ENCODE data around the gene DIAPH3. TPM values are rescaled to one million over a fixed set of nuclear protein-coding genes. Genes with fewer than 3 reads are reported as not detected.

The DIAPH3 gene
- total RNA-seq, 3 donors from 2014 or later = under 0.01 to 0.88 (median 0.64) TPM

- TF ChIP-seq CTCF (IDR thresholded peaks at IDR 0.05) (no peak), POLR2A (IDR thresholded peaks at IDR 0.05) (no peak), POLR2AphosphoS5 (IDR thresholded peaks at IDR 0.05) (no peak)
- Histone ChIP-seq H3K9me3 (no peaks in the 10 kb centered on the region), H3K36me3 (no peaks in the 10 kb centered on the region), H3K4me3 (no peak overlapping the region), H3K27me3 (no peaks in the 10 kb centered on the region), H3K27ac (no peak overlapping the region), H3K4me1 (no peaks in the 10 kb centered on the region)
- intact Hi-C loops (cut with DNase I; ENCODE audit: low total_unique reads) = no loop called here
- DNase-seq (ENCODE audit: low spot score in 2 of 2) = no peak
Observed at GRCh38 chr13:60143775-60144174, 20.0 kb downstream of the DIAPH3 start.

GRCh38 chr13:60139272-60139671 is 24.5 kb downstream of the DIAPH3 start:
- TF ChIP-seq POLR2A (IDR thresholded peaks at IDR 0.05) (no peak), CTCF (IDR thresholded peaks at IDR 0.05) (no peak), POLR2AphosphoS5 (IDR thresholded peaks at IDR 0.05) (no peak)
- Histone ChIP-seq H3K27me3 (no peaks in the 10 kb centered on the region), H3K36me3 (no peaks in the 10 kb centered on the region), H3K27ac (no peak overlapping the region), H3K9me3 (no peaks in the 10 kb centered on the region), H3K4me1 (no peaks in the 10 kb centered on the region), H3K4me3 (no peak overlapping the region)
- intact Hi-C loops (cut with DNase I; ENCODE audit: low total_unique reads) = no loop called here
- DNase-seq (ENCODE audit: low spot score in 2 of 2) = no peak

- Histone ChIP-seq H3K4me1 (no peaks in the 10 kb centered on the region), H3K4me3 (no peak overlapping the region), H3K27ac (no peak overlapping the region), H3K27me3 (no peaks in the 10 kb centered on the region), H3K36me3 (no peaks in the 10 kb centered on the region), H3K9me3 (no peaks in the 10 kb centered on the region)
- no peak for DNase-seq (ENCODE audit: low spot score in 2 of 2)
- intact Hi-C loops (cut with DNase I; ENCODE audit: low total_unique reads) = no loop called here
- TF ChIP-seq POLR2AphosphoS5 (IDR thresholded peaks at IDR 0.05) = no peak
- no peak for TF ChIP-seq CTCF (IDR thresholded peaks at IDR 0.05)
- TF ChIP-seq POLR2A (IDR thresholded peaks at IDR 0.05) = no peak
Observed at GRCh38 chr13:60138674-60139073, 25.1 kb downstream of the DIAPH3 start.

- no peaks in the 10 kb centered on the region for H3K27me3 ChIP-seq
- H3K9me3 ChIP-seq = no peaks in the 10 kb centered on the region
- H3K4me3 ChIP-seq = no peak overlapping the region
- TF ChIP-seq POLR2A (IDR thresholded peaks at IDR 0.05) = no peak
- no peak for TF ChIP-seq CTCF (IDR thresholded peaks at IDR 0.05)
- TF ChIP-seq POLR2AphosphoS5 (IDR thresholded peaks at IDR 0.05) = no peak
- no peaks in the 10 kb centered on the region for H3K4me1 ChIP-seq
- DNase-seq (ENCODE audit: low spot score in 2 of 2) = no peak
- H3K36me3 ChIP-seq = no peaks in the 10 kb centered on the region
- intact Hi-C loops (cut with DNase I; ENCODE audit: low total_unique reads) = no loop called here
- no peak overlapping the region for H3K27ac ChIP-seq
Observed at GRCh38 chr13:60137911-60138560, 25.7 kb downstream of the DIAPH3 start.

- DNase-seq (ENCODE audit: low spot score in 2 of 2) = no peak
- no peaks in the 10 kb centered on the region for H3K9me3 ChIP-seq
- intact Hi-C loops (cut with DNase I; ENCODE audit: low total_unique reads) = no loop called here
- H3K4me3 ChIP-seq = no peak overlapping the region
- no peaks in the 10 kb centered on the region for H3K36me3 ChIP-seq
- no peak overlapping the region for H3K27ac ChIP-seq
- H3K4me1 ChIP-seq = no peaks in the 10 kb centered on the region
- no peaks in the 10 kb centered on the region for H3K27me3 ChIP-seq
- TF ChIP-seq CTCF (IDR thresholded peaks at IDR 0.05) (no peak), POLR2AphosphoS5 (IDR thresholded peaks at IDR 0.05) (no peak), POLR2A (IDR thresholded peaks at IDR 0.05) (no peak)
Observed at GRCh38 chr13:60135344-60135743, 28.4 kb downstream of the DIAPH3 start.

All from breast epithelium (tissue), 4 donors.